H1 (cell line): ENCODE measurements around the gene ASIC5. TPM values are rescaled to one million over a fixed set of nuclear protein-coding genes. Genes with fewer than 3 reads are reported as not detected.

Experiments
- JUN ChIP-seq: IDR thresholded peaks from 2 replicates; pipeline ENCODE4 v1.6.1; 2011; ENCODE audit warnings: low read depth, mild to moderate bottlenecking, improper control_type of control experiment, low read length
- RAD21 ChIP-seq, 2 experiments: IDR thresholded peaks in 1 of 2; conservative IDR thresholded peaks in 1 of 2; 2 replicates each; pipeline ENCODE4 v1.6.1; 2011; ENCODE audit warnings: low read depth in 2 of 2, low read length in 2 of 2, improper control_type of control experiment in 1 of 2, inconsistent platforms in 1 of 2, mild to moderate bottlenecking in 1 of 2, moderate library complexity in 1 of 2
- SIN3A ChIP-seq, 2 experiments: IDR thresholded peaks in 1 of 2; conservative IDR thresholded peaks in 1 of 2; 2 replicates each; pipeline ENCODE4 v1.6.1; 2011 to 2012; ENCODE audit warnings: low read length in 2 of 2, improper control_type of control experiment in 1 of 2, low read depth in 1 of 2, mild to moderate bottlenecking in 1 of 2
- SP1 ChIP-seq: IDR thresholded peaks from 2 replicates; pipeline ENCODE4 v1.6.1; 2011; ENCODE audit warnings: low read depth, low read length
- TCF12 ChIP-seq: IDR thresholded peaks from 2 replicates; pipeline ENCODE4 v1.6.1; 2011; ENCODE audit warnings: low read depth, mild to moderate bottlenecking, low read length
- polyA plus RNA-seq, 7 experiments: library from polyadenylated mRNA; depleted of rRNA in 3 of 7; stranded (reverse) in 5 of 7; unstranded in 2 of 7; fragments of >200 nt in 5 of 7; fragments of 200-250 nt in 2 of 7; gene quantifications; 1 replicate in 5 of 7; 2 replicates in 1 of 7; 4 replicates in 1 of 7; pipeline versions ENCODE4 v1.2.1 to v1.2.3, GENCODE V29; 2011 to 2013; ENCODE audit warnings: missing spikeins in 2 of 7, mixed read lengths in 2 of 7
- total RNA-seq: library from RNA; stranded (reverse); fragmentation: NEBNext Ultra II Directional; extraction: Animal tissue kit (Norgen Biotek cat#: 25700); gene quantifications from 2 replicates; pipeline ENCODE4 v1.2.1, GENCODE V29; 2021

The ASIC5 gene
- total and polyA plus RNA-seq, 2 of the 8 experiments (the other 6 are each of a cell fraction or from before 2014, with no cell fraction given), result not detected

DNA sequence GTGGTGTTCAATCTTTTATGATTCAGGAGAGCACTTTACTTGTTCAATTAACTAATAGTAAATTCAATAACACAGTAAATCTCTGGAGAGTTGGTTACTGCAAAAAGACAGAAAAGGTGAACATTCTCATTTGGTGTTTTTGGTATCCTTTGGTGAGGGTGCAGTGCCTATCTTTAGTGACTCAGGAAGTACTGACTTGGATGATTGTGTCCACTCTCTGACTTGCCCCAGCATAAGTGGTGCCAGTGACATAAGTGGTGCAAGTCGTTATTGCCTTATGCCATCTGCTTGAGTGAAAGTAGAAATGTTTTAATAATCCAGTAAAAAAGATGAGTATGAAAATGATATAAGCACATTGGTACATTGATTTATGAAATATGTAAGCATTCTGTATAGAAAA, 80.2 kb downstream of the ASIC5 start (continued):
- TF ChIP-seq RAD21 (IDR thresholded peaks at IDR 0.05 in 1 of 2, conservative IDR thresholded peaks at IDR 0.05 in 1 of 2; ENCODE audit: low read depth in 2 of 2, low read length in 2 of 2), result no peak
- TF ChIP-seq JUN, result no peak
- TF ChIP-seq TCF12, result no peak
- no peak for TF ChIP-seq SIN3A (conservative IDR thresholded peaks at IDR 0.05 in 1 of 2, IDR thresholded peaks at IDR 0.05 in 1 of 2; ENCODE audit: low read depth in 1 of 2, low read length in 2 of 2)
- no peak for TF ChIP-seq SP1
